ENCODE data around the gene FXR2. TPM values are rescaled to one million over a fixed set of nuclear protein-coding genes. Genes with fewer than 3 reads are reported as not detected.
"Not testable (repeated sequence)": the region's sequence is repeated elsewhere in the genome, so short reads cannot be mapped to it uniquely, and the experiment has no call there.

FXR2 gene
- total and polyA plus RNA-seq, 8 donors, result 30.6 to 47.5 (median 37.0) TPM

- no peak for ATAC-seq
- TF ChIP-seq, protein P1, sequence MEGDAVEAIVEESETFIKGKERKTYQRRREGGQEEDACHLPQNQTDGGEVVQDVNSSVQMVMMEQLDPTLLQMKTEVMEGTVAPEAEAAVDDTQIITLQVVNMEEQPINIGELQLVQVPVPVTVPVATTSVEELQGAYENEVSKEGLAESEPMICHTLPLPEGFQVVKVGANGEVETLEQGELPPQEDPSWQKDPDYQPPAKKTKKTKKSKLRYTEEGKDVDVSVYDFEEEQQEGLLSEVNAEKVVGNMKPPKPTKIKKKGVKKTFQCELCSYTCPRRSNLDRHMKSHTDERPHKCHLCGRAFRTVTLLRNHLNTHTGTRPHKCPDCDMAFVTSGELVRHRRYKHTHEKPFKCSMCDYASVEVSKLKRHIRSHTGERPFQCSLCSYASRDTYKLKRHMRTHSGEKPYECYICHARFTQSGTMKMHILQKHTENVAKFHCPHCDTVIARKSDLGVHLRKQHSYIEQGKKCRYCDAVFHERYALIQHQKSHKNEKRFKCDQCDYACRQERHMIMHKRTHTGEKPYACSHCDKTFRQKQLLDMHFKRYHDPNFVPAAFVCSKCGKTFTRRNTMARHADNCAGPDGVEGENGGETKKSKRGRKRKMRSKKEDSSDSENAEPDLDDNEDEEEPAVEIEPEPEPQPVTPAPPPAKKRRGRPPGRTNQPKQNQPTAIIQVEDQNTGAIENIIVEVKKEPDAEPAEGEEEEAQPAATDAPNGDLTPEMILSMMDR (IDR thresholded peaks at IDR 0.05), result no peak
- DNase-seq, result no peak
- H3K27ac ChIP-seq, result no peak overlapping the region
- H3K27me3 ChIP-seq, result peaks cover 14 to 54% of the 10 kb centered on the region in 2 donors
- peaks cover 16 to 24% of the 10 kb centered on the region in 2 donors for H3K4me1 ChIP-seq
- no peaks in the 10 kb centered on the region for H3K36me3 ChIP-seq
- intact Hi-C loops (cut with DNase I), result no loop called here
- no peak overlapping the region for H3K4me3 ChIP-seq
- H3K9me3 ChIP-seq, result no peaks in the 10 kb centered on the region
Measured at GRCh38 chr17:7647018-7647417, 32.3 kb upstream of the FXR2 start.

GRCh38 chr17:7646457-7646856 lies 31.8 kb upstream of the FXR2 start:
- no peaks in the 10 kb centered on the region for H3K9me3 ChIP-seq
- DNase-seq (no peak), ATAC-seq (no peak)
- H3K27me3 ChIP-seq, result peaks cover 9 to 48% of the 10 kb centered on the region in 2 donors
- H3K4me3 ChIP-seq, result no peak overlapping the region
- peaks cover 14 to 19% of the 10 kb centered on the region in 2 donors for H3K4me1 ChIP-seq
- intact Hi-C loops (cut with DNase I), result no loop called here
- TF ChIP-seq, protein P1 (IDR thresholded peaks at IDR 0.05), result no peak
- H3K36me3 ChIP-seq, result no peaks in the 10 kb centered on the region
- no peak overlapping the region for H3K27ac ChIP-seq

- peaks cover 0 to 31% of the 10 kb centered on the region in 2 donors for H3K27me3 ChIP-seq
- H3K4me1 ChIP-seq, result peaks cover 0 to 4% of the 10 kb centered on the region in 2 donors
- intact Hi-C loops (cut with DNase I), result no loop called here
- DNase-seq, result no peak
- TF ChIP-seq, protein P1 (IDR thresholded peaks at IDR 0.05), result no peak
- no peaks in the 10 kb centered on the region for H3K36me3 ChIP-seq
- H3K4me3 ChIP-seq, result no peak overlapping the region
- ATAC-seq, result no peak
- H3K27ac ChIP-seq, result no peak overlapping the region
- no peaks in the 10 kb centered on the region for H3K9me3 ChIP-seq
Measured at GRCh38 chr17:7644775-7645174, 30.1 kb upstream of the FXR2 start.

DNA sequence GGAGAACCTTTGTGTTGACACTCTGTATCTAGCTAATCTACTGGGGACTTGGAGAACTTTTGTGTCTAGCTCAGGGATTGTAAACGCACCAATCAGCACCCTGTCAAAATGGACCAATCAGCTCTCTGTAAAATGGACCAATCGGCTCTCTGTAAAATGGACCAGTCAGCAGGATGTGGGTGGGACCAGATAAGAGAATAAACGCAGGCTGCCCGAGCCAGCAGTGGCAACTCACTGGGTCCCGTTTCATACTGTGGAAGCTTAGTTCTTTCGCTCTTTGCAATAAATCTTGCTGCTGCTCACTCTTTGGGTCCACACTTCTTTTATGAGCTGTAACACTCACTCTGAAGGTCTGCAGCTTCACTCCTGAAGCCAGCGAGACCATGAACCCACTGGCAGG lies 26.9 kb upstream of the FXR2 start:
- intact Hi-C loops (cut with DNase I); H3K27ac ChIP-seq; H3K36me3 ChIP-seq; ATAC-seq; H3K9me3 ChIP-seq; H3K4me1 ChIP-seq; H3K4me3 ChIP-seq; H3K27me3 ChIP-seq; DNase-seq: not testable (repeated sequence)

- TF ChIP-seq, protein P1 (IDR thresholded peaks at IDR 0.05), result no peak
Measured at GRCh38 chr17:7640783-7641182, 26.1 kb upstream of the FXR2 start.

DNA sequence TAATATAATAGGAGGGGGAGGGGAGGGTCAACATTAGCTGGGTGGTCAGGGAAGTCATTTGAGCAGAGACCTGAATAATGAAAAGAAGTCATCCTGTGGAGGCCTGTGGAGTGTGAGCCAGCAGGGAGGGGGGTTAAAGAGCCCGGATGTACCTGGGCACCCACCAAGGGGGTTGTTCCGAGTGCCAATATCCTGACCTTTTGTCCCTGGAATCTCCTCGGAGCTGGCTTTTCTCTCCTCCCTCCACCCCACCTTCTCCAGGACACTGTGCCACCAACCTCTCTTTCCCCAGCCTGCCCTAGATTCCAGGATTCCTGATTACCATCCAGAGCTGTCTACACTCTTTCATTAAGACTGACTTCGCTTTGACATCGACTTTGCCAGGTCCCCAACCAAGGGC lies 21.5 kb upstream of the FXR2 start:
- Histone ChIP-seq H3K27me3 (no peaks in the 10 kb centered on the region), H3K9me3 (no peaks in the 10 kb centered on the region), H3K4me3 (no peak overlapping the region), H3K4me1 (no peaks in the 10 kb centered on the region), H3K27ac (no peak overlapping the region), H3K36me3 (no peaks in the 10 kb centered on the region)
- intact Hi-C loops (cut with DNase I), result loop anchor here in 1 of 2 donors (10.0 kb wide), 1 partner anchor 49 kb away; the partner anchor contains the start of genes TP53 and WRAP53
- no peak for ATAC-seq
- TF ChIP-seq, protein P1 (IDR thresholded peaks at IDR 0.05), result no peak
- no peak for DNase-seq

More at GRCh38 chr17:7640783-7641182, 26.1 kb upstream of the FXR2 start:
- intact Hi-C loops (cut with DNase I), result no loop called here
- Histone ChIP-seq H3K4me1 (peaks cover 0 to 4% of the 10 kb centered on the region in 2 donors), H3K9me3 (no peaks in the 10 kb centered on the region), H3K27me3 (peaks cover 0 to 7% of the 10 kb centered on the region in 2 donors), H3K27ac (no peak overlapping the region), H3K4me3 (no peak overlapping the region), H3K36me3 (no peaks in the 10 kb centered on the region)
- DNase-seq (no peak), ATAC-seq (no peak)

Measured in left lung (tissue), 10 donors.